DOHH2 (cell line): ENCODE measurements around the gene ZNF746.

ENCODE experiments used
- CTCF ChIP-seq: fragments of 200-600 bp; sonication (generic); IDR thresholded peaks from one replicate; pipeline ENCODE4 v1.5.1; 2014; ENCODE audit warnings: antibody characterized with exemption, mild to moderate bottlenecking, low read depth, low read length; ENCODE audit not compliant: poor library complexity, severe bottlenecking
- EZH2phosphoT487 ChIP-seq: fragments of 200-600 bp; sonication (generic); IDR thresholded peaks from 2 replicates; pipeline ENCODE4 v1.6.1; 2017; ENCODE audit warnings: borderline replicate concordance, mild to moderate bottlenecking, antibody characterized with exemption, low read length, moderate library complexity, mixed read lengths

GRCh38 chr7:149477494-149478443 is 19.8 kb downstream of the ZNF746 start:
- TF ChIP-seq CTCF = no peak
- TF ChIP-seq EZH2phosphoT487 = no peak
